Hematopoietic multipotent progenitor cell treated with erythropoietin and hydrocortisone succinate and interleukin-3 and kit ligand, for 4 days (in vitro differentiated cells): ENCODE measurements around the gene TMEM156.

Experiments used
- DNase-seq: peaks from one replicate; pipeline ENCODE4 v3.0.0-alpha.2; 2015

Gene TMEM156

GRCh38 chr4:38920677-38921076, 111.5 kb downstream of the TMEM156 start:
- peak; percentile 20 for DNase-seq

GRCh38 chr4:38920186-38920585, 112.0 kb downstream of the TMEM156 start:
- DNase-seq, result no peak

- DNase-seq, result no peak
These were observed 112.7 kb downstream of the TMEM156 start for GRCh38 chr4:38919494-38919893.

GRCh38 chr4:38917481-38918025, 114.7 kb downstream of the TMEM156 start:
- DNase-seq, result no peak
